HepG2 (cell line): ENCODE data around the gene TMUB1. TPM values are rescaled to one million over a fixed set of nuclear protein-coding genes. Genes with fewer than 3 reads are reported as not detected.
A peak's percentile ranks its signal among the peaks of the same experiment; 100 is the strongest.

ENCODE experiments used
- CHD4 ChIP-seq: fragments of 200-600 bp; sonication (generic); IDR thresholded peaks from 2 replicates; pipeline ENCODE4 v1.7.0; 2017; ENCODE audit warnings: mild to moderate bottlenecking, low read length, borderline replicate concordance
- CREBL2 ChIP-seq: sonication (generic); formaldehyde crosslinking; IDR thresholded peaks from 2 replicates; pipeline ENCODE4 v1.8.1; 2023; ENCODE audit warnings: missing genetic modification reagents, mild to moderate bottlenecking, borderline replicate concordance
- DRAP1 ChIP-seq: IDR thresholded peaks from 2 replicates; pipeline ENCODE4 v1.6.1; 2016; ENCODE audit warnings: missing genetic modification reagents, missing compliant biosample characterization
- GPN1 ChIP-seq: sonication (generic); formaldehyde crosslinking; IDR thresholded peaks from 2 replicates; pipeline ENCODE4 v1.5.1; 2020; ENCODE audit warnings: missing genetic modification reagents, borderline replicate concordance
- HINFP ChIP-seq: sonication (generic); formaldehyde crosslinking; IDR thresholded peaks from 2 replicates; pipeline ENCODE4 v1.4.0; 2020; ENCODE audit warnings: low read depth, mild to moderate bottlenecking, missing genetic modification reagents
- IRX3 ChIP-seq: sonication (generic); formaldehyde crosslinking; IDR thresholded peaks from 2 replicates; pipeline ENCODE4 v1.8.1; 2023; ENCODE audit warnings: mild to moderate bottlenecking, low read depth, missing genetic modification reagents, borderline replicate concordance
- MBD4 ChIP-seq: IDR thresholded peaks from 2 replicates; pipeline ENCODE4 v1.6.1; 2012; ENCODE audit warnings: low read length, inconsistent platforms, borderline replicate concordance
- NFIB ChIP-seq: sonication (generic); formaldehyde crosslinking; IDR thresholded peaks from 2 replicates; pipeline ENCODE4 v1.9.0; 2021; ENCODE audit warnings: missing genetic modification reagents, mild to moderate bottlenecking, borderline replicate concordance
- NONO ChIP-seq, 2 experiments: fragments of 450-650 bp in 1 of 2; sonication (generic) in 1 of 2; formaldehyde crosslinking in 1 of 2; IDR thresholded peaks in 1 of 2; conservative IDR thresholded peaks in 1 of 2; 2 replicates each; pipeline versions ENCODE4 v1.6.1 to v1.8.0; 2017 to 2022; ENCODE audit warnings: mild to moderate bottlenecking in 1 of 2, missing genetic modification reagents in 1 of 2, moderate library complexity in 1 of 2
- SP1 ChIP-seq, 2 experiments: fragments of 450-650 bp in 1 of 2; sonication (generic) in 1 of 2; formaldehyde crosslinking in 1 of 2; IDR thresholded peaks; 2 replicates each; pipeline versions ENCODE4 v1.4.0 to v1.6.1; 2016 to 2020; ENCODE audit warnings: missing genetic modification reagents in 1 of 2
- TFDP1 ChIP-seq: IDR thresholded peaks from 2 replicates; pipeline ENCODE4 v1.6.1; 2016; ENCODE audit warnings: missing compliant biosample characterization, missing genetic modification reagents, borderline replicate concordance
- ZNF121 ChIP-seq: sonication (generic); formaldehyde crosslinking; IDR thresholded peaks from 2 replicates; pipeline ENCODE4 v1.5.0; 2020; ENCODE audit warnings: mild to moderate bottlenecking, missing genetic modification reagents
- ZNF17 ChIP-seq: sonication (generic); formaldehyde crosslinking; IDR thresholded peaks from 2 replicates; pipeline ENCODE4 v1.5.0; 2020; ENCODE audit warnings: mild to moderate bottlenecking, missing genetic modification reagents
- ZNF18 ChIP-seq: sonication (generic); formaldehyde crosslinking; IDR thresholded peaks from 2 replicates; pipeline ENCODE4 v1.8.0; 2022; ENCODE audit warnings: mild to moderate bottlenecking, missing genetic modification reagents; ENCODE audit not compliant: insufficient replicate concordance
- ZNF468 ChIP-seq: sonication (generic); formaldehyde crosslinking; IDR thresholded peaks from 2 replicates; pipeline ENCODE4 v1.8.0; 2022; ENCODE audit warnings: mild to moderate bottlenecking, moderate library complexity, missing genetic modification reagents
- ZNF737 ChIP-seq: sonication (generic); formaldehyde crosslinking; IDR thresholded peaks from 2 replicates; pipeline ENCODE4 v1.5.0; 2020; ENCODE audit warnings: missing genetic modification reagents, mild to moderate bottlenecking, borderline replicate concordance
- ZSCAN5A ChIP-seq: sonication (generic); formaldehyde crosslinking; IDR thresholded peaks from 2 replicates; pipeline ENCODE4 v1.8.0; 2022; ENCODE audit warnings: mild to moderate bottlenecking, missing genetic modification reagents, borderline replicate concordance
- ZXDC ChIP-seq: sonication (generic); formaldehyde crosslinking; IDR thresholded peaks from 2 replicates; pipeline ENCODE4 v1.5.0; 2020; ENCODE audit warnings: mild to moderate bottlenecking, missing genetic modification reagents
- polyA plus RNA-seq, 8 experiments: library from polyadenylated mRNA; depleted of rRNA in 3 of 8; stranded (reverse) in 7 of 8; unstranded in 1 of 8; fragments of >200 nt; fragmentation: Illumina TruSeq in 4 of 8; extraction: Trizol in 4 of 8; gene quantifications; 2 replicates each; pipeline versions ENCODE4 v1.2.1 to v1.2.3, GENCODE V29; 2011 to 2016; ENCODE audit warnings: low read depth in 4 of 8, missing spikeins in 1 of 8, mixed read lengths in 1 of 8; ENCODE audit not compliant: insufficient read depth in 1 of 8
- total RNA-seq, 5 experiments: library from RNA; depleted of rRNA; stranded (reverse); fragments of >200 nt; fragmentation: Illumina TruSeq; extraction: Trizol; gene quantifications; 2 replicates each; pipeline ENCODE4 v1.2.3, GENCODE V29; 2016; ENCODE audit warnings: low read depth in 1 of 5

The TMUB1 gene
- total and polyA plus RNA-seq, 2 of the 13 experiments (the other 11 are each of a cell fraction or from before 2014, with no cell fraction given): 44.8 to 51.6 TPM

GRCh38 chr7:151057989-151058780 lies 25.1 kb downstream of the TMUB1 start (continued):
- no peak for TF ChIP-seq ZNF18 (CRISPR knock-in tag)
- TF ChIP-seq DRAP1 (CRISPR knock-in tag): peak; percentile 85
- no peak for TF ChIP-seq ZNF121 (CRISPR knock-in tag)
- TF ChIP-seq ZNF468 (CRISPR knock-in tag): no peak
- TF ChIP-seq NONO (IDR thresholded peaks at IDR 0.05): no peak
- TF ChIP-seq NONO (CRISPR knock-in tag; conservative IDR thresholded peaks at IDR 0.05): no peak
- no peak; the same call in 1 of the 2 replicates for TF ChIP-seq ZNF737 (CRISPR knock-in tag)
- TF ChIP-seq MBD4: no peak
- no peak for TF ChIP-seq GPN1
- TF ChIP-seq CHD4: no peak
- TF ChIP-seq ZXDC (CRISPR knock-in tag): no peak
- peak; percentile 52; the same call in 1 of the 2 replicates for TF ChIP-seq ZSCAN5A (CRISPR knock-in tag)
- no peak for TF ChIP-seq CREBL2 (CRISPR knock-in tag)
- TF ChIP-seq NFIB (CRISPR knock-in tag): no peak
- TF ChIP-seq TFDP1 (CRISPR knock-in tag): peak; percentile 44; the same call in 1 of the 2 replicates
- TF ChIP-seq IRX3 (CRISPR knock-in tag): no peak
- TF ChIP-seq ZNF17: no peak
- no peak for TF ChIP-seq SP1 (IDR thresholded peaks at IDR 0.05)
- peak; percentile 54; the same call in 1 of the 2 replicates for TF ChIP-seq SP1 (CRISPR knock-in tag; IDR thresholded peaks at IDR 0.05)
- no peak for TF ChIP-seq HINFP (CRISPR knock-in tag)
